Loucy (cell line): Measurements from ENCODE around the gene LRBA.

Experiments
- EZH2phosphoT487 ChIP-seq: fragments of 200-600 bp; IDR thresholded peaks from 2 replicates; pipeline ENCODE4 v1.6.1; 2018; ENCODE audit warnings: antibody characterized with exemption, mild to moderate bottlenecking, moderate library complexity, borderline replicate concordance
- TF ChIP-seq, protein P1 (sequence below): fragments of 200-600 bp; sonication (generic); conservative IDR thresholded peaks from 2 replicates; pipeline ENCODE4 v1.5.1; 2014; ENCODE audit warnings: mild to moderate bottlenecking, antibody characterized with exemption, low read length

GRCh38 chr4:151029537-151029936 lies 14.5 kb upstream of the LRBA start:
- TF ChIP-seq, protein P1, sequence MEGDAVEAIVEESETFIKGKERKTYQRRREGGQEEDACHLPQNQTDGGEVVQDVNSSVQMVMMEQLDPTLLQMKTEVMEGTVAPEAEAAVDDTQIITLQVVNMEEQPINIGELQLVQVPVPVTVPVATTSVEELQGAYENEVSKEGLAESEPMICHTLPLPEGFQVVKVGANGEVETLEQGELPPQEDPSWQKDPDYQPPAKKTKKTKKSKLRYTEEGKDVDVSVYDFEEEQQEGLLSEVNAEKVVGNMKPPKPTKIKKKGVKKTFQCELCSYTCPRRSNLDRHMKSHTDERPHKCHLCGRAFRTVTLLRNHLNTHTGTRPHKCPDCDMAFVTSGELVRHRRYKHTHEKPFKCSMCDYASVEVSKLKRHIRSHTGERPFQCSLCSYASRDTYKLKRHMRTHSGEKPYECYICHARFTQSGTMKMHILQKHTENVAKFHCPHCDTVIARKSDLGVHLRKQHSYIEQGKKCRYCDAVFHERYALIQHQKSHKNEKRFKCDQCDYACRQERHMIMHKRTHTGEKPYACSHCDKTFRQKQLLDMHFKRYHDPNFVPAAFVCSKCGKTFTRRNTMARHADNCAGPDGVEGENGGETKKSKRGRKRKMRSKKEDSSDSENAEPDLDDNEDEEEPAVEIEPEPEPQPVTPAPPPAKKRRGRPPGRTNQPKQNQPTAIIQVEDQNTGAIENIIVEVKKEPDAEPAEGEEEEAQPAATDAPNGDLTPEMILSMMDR: no peak
- no peak for TF ChIP-seq EZH2phosphoT487
